Activated CD4-positive, alpha-beta memory T cell treated with anti-CD3 and anti-CD28 coated beads, Interleukin-2, amount 10 ng/mL, durations not matched to agents 7 days and 5 days (primary cell): ENCODE data around the gene FNDC4. TPM values are rescaled to one million over a fixed set of nuclear protein-coding genes. Genes with fewer than 3 reads are reported as not detected.

Experiments used
- CTCF ChIA-PET: fragments of 350-600 bp; sonication (Branson Sonifier 250); formaldehyde crosslinking; loops from one replicate; lab custom pipeline; 2021; ENCODE audit warnings: antibody characterized with exemption, inconsistent platforms; lab: Charles Lee
- POLR2A ChIA-PET: fragments of 350-600 bp; sonication (Branson Sonifier 250); formaldehyde crosslinking; loops from one replicate; lab custom pipeline; 2021; ENCODE audit warnings: antibody characterized with exemption; lab: Charles Lee
- DNase-seq: peaks from one replicate; pipeline ENCODE4 v3.0.0-alpha.2; 2020
- H3K27ac Mint-ChIP-seq: one replicate; pipeline ENCODE4 v1.8.0; 2021; ENCODE audit warnings: mild to moderate bottlenecking, mixed read lengths
- H3K27me3 Mint-ChIP-seq: one replicate; pipeline ENCODE4 v1.8.0; 2021; ENCODE audit warnings: mixed read lengths
- H3K36me3 Mint-ChIP-seq: one replicate; pipeline ENCODE4 v1.8.0; 2021; ENCODE audit warnings: low read depth, mixed read lengths
- H3K4me1 Mint-ChIP-seq: one replicate; pipeline ENCODE4 v1.8.0; 2021; ENCODE audit warnings: mixed read lengths
- H3K4me3 Mint-ChIP-seq: one replicate; pipeline ENCODE4 v1.8.0; 2021; ENCODE audit warnings: mild to moderate bottlenecking, mixed read lengths
- H3K9me3 Mint-ChIP-seq: one replicate; pipeline ENCODE4 v1.8.0; 2021; ENCODE audit warnings: mixed read lengths
- total RNA-seq, 2 experiments: library from RNA; stranded (reverse); gene quantifications; one replicate each; pipeline ENCODE4 v1.2.3, GENCODE V29; 2021

The FNDC4 gene
- total RNA-seq, 2 experiments from 2014 or later: not detected

DNA sequence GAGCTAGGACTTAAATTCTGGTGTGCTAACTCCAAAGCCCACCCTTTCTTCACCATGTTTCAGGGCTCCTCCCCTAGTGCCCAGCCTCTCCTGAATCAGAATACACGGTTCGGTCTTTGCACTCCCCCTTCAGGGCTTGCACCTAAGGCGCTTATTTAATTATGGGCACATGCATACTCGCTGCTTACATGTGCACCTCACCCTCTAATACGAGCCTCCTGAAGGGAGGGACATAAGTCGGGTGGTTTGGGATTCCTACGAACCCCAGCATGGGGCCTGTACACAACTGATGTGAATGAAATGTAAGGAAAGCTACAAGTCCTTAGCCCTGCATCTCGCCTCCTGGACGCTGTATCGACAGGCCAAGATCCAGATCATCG is 5.9 kb downstream of the FNDC4 start:
- POLR2A ChIA-PET: no interaction called here
- CTCF ChIA-PET: interaction anchor here (2.9 kb wide), 1 partner anchor 194 kb away, joined by 11 read pairs; no protein-coding TSS in a partner anchor

DNA sequence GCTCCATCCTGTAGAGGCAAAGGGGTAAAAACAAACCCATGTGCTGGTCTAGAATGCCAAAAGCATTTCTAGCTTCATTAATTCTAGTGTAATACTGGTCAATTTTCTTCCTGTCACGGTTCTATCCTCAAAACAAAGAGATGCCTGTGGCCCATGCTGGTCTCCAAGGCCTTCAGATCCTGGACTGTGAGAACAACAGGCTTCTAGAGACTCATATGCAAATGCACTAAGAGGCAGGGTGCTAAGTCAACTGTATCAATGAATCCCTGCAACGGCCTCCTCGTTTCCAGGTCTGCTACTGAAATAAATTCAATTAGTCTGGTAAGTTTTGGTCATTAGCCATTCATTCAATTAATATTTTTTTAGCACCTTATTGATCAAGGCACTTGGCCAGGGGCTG is 9.5 kb downstream of the FNDC4 start:
- no peaks in the 10 kb centered on the region for H3K9me3 Mint-ChIP-seq
- CTCF ChIA-PET: no interaction called here

More for the DNA sequence above, 5.9 kb downstream of the FNDC4 start:
- DNase-seq: no peak
- Mint-ChIP-seq H3K9me3 (no peaks in the 10 kb centered on the region), H3K27me3 (peaks cover 10% of the 10 kb centered on the region), H3K36me3 (no peaks in the 10 kb centered on the region), H3K4me3 (peak overlapping the region; percentile 74), H3K4me1 (peaks cover 30% of the 10 kb centered on the region), H3K27ac (peak overlapping the region; percentile 71)

DNA sequence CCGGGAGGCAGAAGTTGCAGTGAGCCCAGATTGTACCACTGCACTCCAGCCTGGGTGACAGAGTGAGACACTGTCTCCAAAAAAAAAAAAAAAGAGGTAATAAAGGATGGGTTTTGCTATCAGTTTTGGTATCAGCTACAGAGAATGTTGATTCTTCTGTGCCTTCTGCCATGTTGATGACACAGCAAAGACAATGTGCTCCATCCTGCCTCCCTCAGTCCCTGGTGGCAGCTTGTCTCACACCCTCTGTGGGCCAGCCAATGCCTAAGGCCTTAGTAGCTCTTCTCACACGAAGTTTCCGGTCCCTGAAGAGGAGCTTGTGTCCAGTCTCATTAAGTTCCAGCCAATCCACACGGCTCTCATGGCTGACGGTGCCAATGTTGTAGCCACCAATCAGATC is 23.0 kb downstream of the FNDC4 start:
- no peaks in the 10 kb centered on the region for H3K9me3 Mint-ChIP-seq
- no peak overlapping the region for H3K4me3 Mint-ChIP-seq
- no peaks in the 10 kb centered on the region for H3K4me1 Mint-ChIP-seq
- ChIA-PET POLR2A (no interaction called here), CTCF (interaction anchor here (1.7 kb wide), 1 partner anchor 9 kb away, joined by 5 read pairs; no protein-coding TSS in a partner anchor)
- H3K36me3 Mint-ChIP-seq: peaks cover 2% of the 10 kb centered on the region
- DNase-seq: no peak
- H3K27me3 Mint-ChIP-seq: no peaks in the 10 kb centered on the region
- H3K27ac Mint-ChIP-seq: no peak overlapping the region

More for the DNA sequence above, 9.5 kb downstream of the FNDC4 start:
- Mint-ChIP-seq H3K36me3 (no peaks in the 10 kb centered on the region), H3K27ac (no peak overlapping the region), H3K27me3 (no peaks in the 10 kb centered on the region), H3K4me3 (no peak overlapping the region), H3K4me1 (peaks cover 19% of the 10 kb centered on the region)
- DNase-seq: no peak
- POLR2A ChIA-PET: no interaction called here

DNA sequence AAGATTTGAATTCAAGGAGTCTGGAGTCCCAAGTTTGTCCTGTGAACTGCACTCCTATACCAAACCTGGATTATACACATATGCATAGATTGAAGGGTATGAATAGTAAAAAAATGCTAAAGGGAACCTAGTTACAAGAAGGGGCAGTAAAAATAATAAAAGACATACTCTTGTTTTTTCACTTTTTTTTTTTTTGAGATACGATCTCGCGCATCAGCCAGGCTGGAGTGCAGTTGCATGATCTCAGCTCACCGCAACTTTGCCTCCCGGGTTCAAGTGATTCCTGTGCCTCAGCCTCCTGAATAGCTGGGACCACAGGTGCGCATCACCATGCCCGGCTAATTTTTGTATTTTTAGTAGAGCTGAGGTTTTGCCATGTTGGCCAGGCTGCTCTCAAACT is 30.6 kb downstream of the FNDC4 start:
- H3K4me3 Mint-ChIP-seq: no peak overlapping the region
- ChIA-PET CTCF (interaction anchor here (1.3 kb wide), 1 partner anchor 162 kb away, joined by 4 read pairs; no protein-coding TSS in a partner anchor), POLR2A (no interaction called here)
- DNase-seq: no peak
- H3K27me3 Mint-ChIP-seq: no peaks in the 10 kb centered on the region
- no peak overlapping the region for H3K27ac Mint-ChIP-seq
- H3K36me3 Mint-ChIP-seq: no peaks in the 10 kb centered on the region
- H3K4me1 Mint-ChIP-seq: no peaks in the 10 kb centered on the region
- H3K9me3 Mint-ChIP-seq: no peaks in the 10 kb centered on the region

DNA sequence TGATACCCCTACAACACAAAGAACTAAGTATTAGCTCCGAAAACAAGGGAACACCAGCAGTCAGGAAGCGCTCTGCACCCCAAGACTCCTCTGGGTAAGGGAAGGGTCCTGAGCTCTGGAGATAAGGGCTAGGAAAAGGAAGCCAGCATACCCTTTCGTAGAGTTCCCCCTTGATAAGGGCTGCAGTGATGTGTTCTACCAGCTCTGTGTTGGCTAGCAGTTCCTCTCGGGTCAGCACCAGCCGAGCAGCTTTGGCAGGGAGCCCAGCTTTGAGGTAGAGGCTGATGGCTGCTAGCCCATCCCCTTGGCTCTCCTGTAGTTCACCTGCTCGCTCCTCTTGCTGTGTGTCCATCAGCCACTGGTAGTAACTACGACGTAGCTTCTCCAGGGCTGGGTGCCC is 33.9 kb downstream of the FNDC4 start:
- POLR2A ChIA-PET: no interaction called here
- H3K36me3 Mint-ChIP-seq: no peaks in the 10 kb centered on the region
- H3K27me3 Mint-ChIP-seq: no peaks in the 10 kb centered on the region
- DNase-seq: no peak
- H3K4me1 Mint-ChIP-seq: no peaks in the 10 kb centered on the region
- no peak overlapping the region for H3K27ac Mint-ChIP-seq
- H3K4me3 Mint-ChIP-seq: no peak overlapping the region
- H3K9me3 Mint-ChIP-seq: no peaks in the 10 kb centered on the region
- CTCF ChIA-PET: interaction anchor here (0.6 kb wide), 1 partner anchor 22 kb away, joined by 3 read pairs; no protein-coding TSS in a partner anchor

DNA sequence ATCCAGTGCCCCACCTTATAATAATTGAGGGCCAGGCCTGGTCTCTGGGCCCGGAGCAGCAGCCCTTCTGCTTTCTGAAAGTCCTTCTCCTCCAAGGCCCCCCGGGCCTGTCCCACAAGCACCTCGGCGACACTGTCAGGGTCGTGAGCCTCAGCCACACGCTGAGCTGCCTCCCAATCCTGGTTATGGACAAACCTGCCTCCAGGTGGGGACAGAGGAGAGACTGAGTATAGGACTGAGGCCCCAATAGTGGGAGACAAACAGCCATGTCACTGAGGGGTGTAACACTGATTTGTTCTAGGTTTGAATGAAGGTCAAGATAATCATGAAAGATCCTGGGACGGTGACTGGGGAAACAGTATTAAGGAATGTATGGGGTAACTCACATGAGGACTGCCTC is 41.0 kb downstream of the FNDC4 start:
- Mint-ChIP-seq H3K4me1 (peaks cover 3% of the 10 kb centered on the region), H3K9me3 (no peaks in the 10 kb centered on the region), H3K27me3 (no peaks in the 10 kb centered on the region), H3K27ac (no peak overlapping the region), H3K36me3 (no peaks in the 10 kb centered on the region), H3K4me3 (no peak overlapping the region)
- CTCF ChIA-PET: interaction anchor here (1.0 kb wide), 1 partner anchor 10 kb away, joined by 3 read pairs; no protein-coding TSS in a partner anchor
- POLR2A ChIA-PET: no interaction called here
- no peak for DNase-seq

DNA sequence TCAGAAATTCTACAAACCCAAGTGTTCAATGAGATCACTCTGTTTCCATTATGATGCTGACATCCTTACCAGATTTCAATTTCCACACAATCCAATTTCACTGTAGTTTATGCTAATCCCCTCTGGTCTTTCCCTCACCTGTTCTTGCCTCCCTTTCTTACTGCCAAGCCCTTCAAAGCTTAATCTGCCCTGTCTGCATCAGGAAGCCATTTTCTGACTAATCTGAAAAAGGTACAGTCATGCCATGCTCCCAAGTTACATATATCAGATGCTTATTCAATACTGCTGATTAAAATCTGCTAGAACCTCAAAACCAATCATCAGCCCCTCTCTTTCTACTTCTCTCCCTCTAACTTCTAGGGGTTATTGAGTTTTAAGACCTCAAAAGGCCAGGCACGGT is 43.9 kb downstream of the FNDC4 start:
- no peak overlapping the region for H3K27ac Mint-ChIP-seq
- POLR2A ChIA-PET: no interaction called here
- DNase-seq: no peak
- H3K4me1 Mint-ChIP-seq: peaks cover 6% of the 10 kb centered on the region
- H3K4me3 Mint-ChIP-seq: no peak overlapping the region
- no peaks in the 10 kb centered on the region for H3K36me3 Mint-ChIP-seq
- H3K27me3 Mint-ChIP-seq: no peaks in the 10 kb centered on the region
- no peaks in the 10 kb centered on the region for H3K9me3 Mint-ChIP-seq
- CTCF ChIA-PET: no interaction called here

DNA sequence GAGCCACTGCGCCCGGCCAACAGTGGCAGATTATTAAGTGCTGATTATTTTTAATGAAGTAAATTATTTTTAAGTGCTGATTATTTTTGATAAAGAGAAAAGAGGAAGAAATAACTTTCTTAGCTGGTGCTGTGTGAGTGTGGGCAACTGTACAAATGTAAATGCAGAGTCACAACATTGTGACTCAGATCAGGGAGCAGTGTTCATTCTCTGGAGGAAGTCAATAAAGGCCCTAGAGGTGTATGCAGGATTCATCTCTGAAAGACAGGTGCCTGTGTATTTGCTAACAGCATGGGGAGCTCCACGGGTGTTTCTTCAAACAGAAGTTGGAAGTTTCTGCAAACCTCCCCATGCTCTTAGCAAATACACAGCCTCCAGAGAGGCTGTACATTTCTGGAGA is 46.6 kb downstream of the FNDC4 start:
- Mint-ChIP-seq H3K27me3 (no peaks in the 10 kb centered on the region), H3K27ac (no peak overlapping the region), H3K4me3 (no peak overlapping the region), H3K36me3 (peaks cover 5% of the 10 kb centered on the region), H3K9me3 (no peaks in the 10 kb centered on the region), H3K4me1 (peaks cover 12% of the 10 kb centered on the region)
- ChIA-PET CTCF (interaction anchor here (1.5 kb wide), 1 partner anchor 235 kb away, joined by 3 read pairs; no protein-coding TSS in a partner anchor), POLR2A (interaction anchor here (1.3 kb wide), 1 partner anchor 19 kb away, joined by 3 read pairs; no protein-coding TSS in a partner anchor)
- no peak for DNase-seq

DNA sequence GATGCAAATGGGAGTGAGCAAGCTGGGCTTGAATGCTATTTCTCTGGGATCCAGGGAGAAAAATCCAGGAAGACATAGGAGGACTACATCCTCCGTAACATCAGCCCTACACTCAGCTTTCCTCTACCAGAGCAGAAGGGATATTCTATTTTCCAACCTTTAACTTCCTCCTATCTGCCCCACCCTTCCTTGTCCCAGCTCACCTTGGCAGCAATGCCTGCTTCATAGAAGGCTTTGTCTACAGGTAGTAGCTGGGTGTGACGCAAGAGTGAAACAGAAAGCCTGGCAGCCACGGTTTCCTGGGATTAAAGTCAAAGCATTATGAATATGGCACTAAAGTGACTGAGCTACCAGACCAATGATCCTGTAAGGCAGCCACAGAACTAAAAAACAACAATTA is 48.9 kb downstream of the FNDC4 start:
- DNase-seq: no peak
- ChIA-PET CTCF (interaction anchor here (0.7 kb wide), 1 partner anchor 166 kb away, joined by 3 read pairs; no protein-coding TSS in a partner anchor), POLR2A (interaction anchor here (0.6 kb wide), 1 partner anchor 18 kb away, joined by 3 read pairs; no protein-coding TSS in a partner anchor)
- no peaks in the 10 kb centered on the region for H3K27me3 Mint-ChIP-seq
- peaks cover 11% of the 10 kb centered on the region for H3K4me1 Mint-ChIP-seq
- H3K27ac Mint-ChIP-seq: no peak overlapping the region
- no peak overlapping the region for H3K4me3 Mint-ChIP-seq
- no peaks in the 10 kb centered on the region for H3K9me3 Mint-ChIP-seq
- peaks cover 20% of the 10 kb centered on the region for H3K36me3 Mint-ChIP-seq

DNA sequence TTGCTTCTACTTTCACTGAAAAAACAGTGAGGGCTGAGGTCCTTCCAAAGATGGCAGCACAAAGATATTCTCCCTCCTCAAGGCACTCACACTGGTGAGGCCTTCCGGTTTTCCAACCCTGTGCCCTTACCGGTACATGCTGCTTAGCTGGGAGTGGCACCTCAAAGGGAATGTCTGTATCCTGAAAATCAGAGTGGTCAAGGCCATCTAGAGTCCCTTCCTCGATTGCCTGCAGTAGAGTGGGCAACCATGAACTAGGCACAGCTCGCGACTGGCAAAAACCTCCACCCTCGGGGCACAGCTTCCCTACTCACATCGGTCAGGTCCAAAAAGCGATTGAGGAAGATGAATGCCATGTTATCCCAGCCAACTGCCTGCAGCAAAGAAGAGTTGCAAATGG is 49.4 kb downstream of the FNDC4 start:
- ChIA-PET CTCF (interaction anchor here (0.7 kb wide), 1 partner anchor 166 kb away, joined by 3 read pairs; no protein-coding TSS in a partner anchor), POLR2A (interaction anchor here (0.6 kb wide), 1 partner anchor 18 kb away, joined by 3 read pairs; no protein-coding TSS in a partner anchor)
- no peaks in the 10 kb centered on the region for H3K9me3 Mint-ChIP-seq
- H3K27ac Mint-ChIP-seq: no peak overlapping the region
- no peak for DNase-seq
- H3K4me3 Mint-ChIP-seq: no peak overlapping the region
- H3K36me3 Mint-ChIP-seq: peaks cover 25% of the 10 kb centered on the region
- peaks cover 10% of the 10 kb centered on the region for H3K4me1 Mint-ChIP-seq
- H3K27me3 Mint-ChIP-seq: no peaks in the 10 kb centered on the region

DNA sequence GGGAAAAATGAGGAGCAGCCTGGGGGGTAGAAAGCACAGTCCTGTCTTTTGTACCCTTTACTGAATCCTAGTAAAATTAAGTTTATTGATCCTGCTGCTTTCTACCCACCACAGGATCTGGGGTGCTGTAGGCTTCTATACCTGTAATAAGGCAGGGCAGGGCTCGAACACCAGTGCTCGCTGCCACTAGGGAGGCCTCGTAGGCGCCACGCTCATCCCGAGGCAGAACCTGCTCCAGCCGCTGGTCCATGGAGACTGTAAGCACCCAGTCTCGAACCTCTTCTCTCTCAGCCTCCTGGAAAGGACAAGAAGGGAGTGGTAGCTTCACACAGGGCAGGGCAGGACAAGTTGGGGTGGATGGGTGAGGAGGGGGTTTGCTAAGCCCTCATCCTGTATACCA is 49.8 kb downstream of the FNDC4 start:
- no peaks in the 10 kb centered on the region for H3K9me3 Mint-ChIP-seq
- ChIA-PET POLR2A (no interaction called here), CTCF (no interaction called here)
- H3K27me3 Mint-ChIP-seq: no peaks in the 10 kb centered on the region
- no peak overlapping the region for H3K27ac Mint-ChIP-seq
- H3K36me3 Mint-ChIP-seq: peaks cover 29% of the 10 kb centered on the region
- no peak overlapping the region for H3K4me3 Mint-ChIP-seq
- H3K4me1 Mint-ChIP-seq: peaks cover 10% of the 10 kb centered on the region
- no peak for DNase-seq

DNA sequence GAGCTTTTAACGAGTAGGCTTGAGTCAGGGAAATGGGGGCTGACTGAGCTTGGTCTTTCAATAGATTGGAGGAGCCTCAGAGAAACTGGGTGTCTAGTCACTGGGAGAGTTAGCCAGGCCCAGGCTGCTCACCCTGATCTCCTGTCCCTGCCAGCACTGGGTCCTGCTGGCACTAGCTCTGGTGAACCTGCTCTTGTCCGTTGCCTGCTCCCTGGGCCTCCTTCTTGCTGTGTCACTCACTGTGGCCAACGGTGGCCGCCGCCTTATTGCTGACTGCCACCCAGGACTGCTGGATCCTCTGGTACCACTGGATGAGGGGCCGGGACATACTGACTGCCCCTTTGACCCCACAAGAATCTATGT is 52.1 kb downstream of the FNDC4 start:
- POLR2A ChIA-PET: interaction anchor here (0.6 kb wide), 1 partner anchor 33 kb away, joined by 3 read pairs; the partner anchor contains the start of gene PPM1G
- H3K9me3 Mint-ChIP-seq: no peaks in the 10 kb centered on the region
- H3K4me1 Mint-ChIP-seq: peaks cover 9% of the 10 kb centered on the region
- H3K4me3 Mint-ChIP-seq: no peak overlapping the region
- H3K36me3 Mint-ChIP-seq: peaks cover 45% of the 10 kb centered on the region
- no peak for DNase-seq
- H3K27ac Mint-ChIP-seq: no peak overlapping the region
- CTCF ChIA-PET: no interaction called here
- no peaks in the 10 kb centered on the region for H3K27me3 Mint-ChIP-seq

DNA sequence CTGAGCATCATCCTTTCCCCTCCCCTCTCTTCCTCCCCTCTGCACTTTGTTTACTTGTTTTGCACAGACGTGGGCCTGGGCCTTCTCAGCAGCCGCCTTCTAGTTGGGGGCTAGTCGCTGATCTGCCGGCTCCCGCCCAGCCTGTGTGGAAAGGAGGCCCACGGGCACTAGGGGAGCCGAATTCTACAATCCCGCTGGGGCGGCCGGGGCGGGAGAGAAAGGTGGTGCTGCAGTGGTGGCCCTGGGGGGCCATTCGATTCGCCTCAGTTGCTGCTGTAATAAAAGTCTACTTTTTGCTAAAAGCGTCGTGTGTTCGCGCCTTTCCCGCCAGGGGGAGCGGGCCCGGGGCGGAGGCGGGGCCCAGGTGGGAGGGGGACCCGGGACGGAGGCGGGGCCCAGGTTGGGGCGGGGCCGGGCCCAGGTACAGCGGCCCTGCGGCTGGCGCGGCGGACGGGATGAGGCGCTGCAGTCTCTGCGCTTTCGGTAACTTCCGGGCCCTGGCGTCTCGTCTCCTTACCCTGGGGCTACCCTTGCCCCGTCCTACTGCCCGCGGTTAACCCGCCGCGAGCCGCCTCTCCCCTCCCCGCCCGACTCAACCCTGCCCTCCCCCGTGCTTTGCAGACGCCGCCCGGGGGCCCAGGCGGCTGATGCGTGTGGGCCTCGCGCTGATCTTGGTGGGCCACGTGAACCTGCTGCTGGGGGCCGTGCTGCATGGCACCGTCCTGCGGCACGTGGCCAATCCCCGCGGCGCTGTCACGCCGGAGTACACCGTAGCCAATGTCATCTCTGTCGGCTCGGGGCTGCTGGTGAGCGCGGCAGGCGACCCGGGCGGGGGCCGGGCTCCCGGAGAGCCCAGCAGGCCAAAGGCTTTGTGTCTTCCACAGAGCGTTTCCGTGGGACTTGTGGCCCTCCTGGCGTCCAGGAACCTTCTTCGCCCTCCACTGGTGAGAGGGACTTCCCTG is 52.8 kb downstream of the FNDC4 start, which contains the start of gene KRTCAP3:
Gene KRTCAP3, plus strand, starts transcription at position 424 of the 962 bp plus-strand sequence. Its CDS starts 32 bp downstream, at position 456.
- DNase-seq: peak; percentile 25
- no peak within 1 kb of the TSS for H3K4me3 Mint-ChIP-seq
- no peaks in the 10 kb centered on the region for H3K9me3 Mint-ChIP-seq
- peaks cover 47% of the 10 kb centered on the region for H3K36me3 Mint-ChIP-seq
- H3K4me1 Mint-ChIP-seq: peaks cover 9% of the 10 kb centered on the region
- H3K27me3 Mint-ChIP-seq: no peaks in the 10 kb centered on the region
- ChIA-PET POLR2A (interaction anchor here (0.5 to 0.8 kb wide), 3 partner anchors 13 to 62 kb away, joined by 3 to 4 read pairs (median 3); partner anchors contain the start of genes PPM1G and ZNF513), CTCF (interaction anchor here (1.3 kb wide), 1 partner anchor 12 kb away, joined by 3 read pairs; no protein-coding TSS in a partner anchor)
- H3K27ac Mint-ChIP-seq: no peak within 1 kb of the TSS
